Endothelial cell (in vitro differentiated cells): ENCODE measurements around the gene C19orf44. TPM values are rescaled to one million over a fixed set of nuclear protein-coding genes. Genes with fewer than 3 reads are reported as not detected.

Source experiments
- DNase-seq: peaks from one replicate; pipeline ENCODE4 v3.0.0; 2021; ENCODE audit warnings: low spot score
- H3K27ac Mint-ChIP-seq: one replicate; pipeline ENCODE4 v1.8.0; 2021; ENCODE audit warnings: mixed read lengths, inconsistent platforms; ENCODE audit not compliant: unreplicated experiment
- H3K27me3 Mint-ChIP-seq: one replicate; pipeline ENCODE4 v1.8.0; 2021; ENCODE audit warnings: mild to moderate bottlenecking, moderate library complexity, mixed read lengths, inconsistent platforms; ENCODE audit not compliant: unreplicated experiment
- H3K36me3 Mint-ChIP-seq: one replicate; pipeline ENCODE4 v1.8.0; 2021; ENCODE audit warnings: mild to moderate bottlenecking, low read depth, mixed read lengths, inconsistent platforms; ENCODE audit not compliant: unreplicated experiment
- H3K4me1 Mint-ChIP-seq: one replicate; pipeline ENCODE4 v1.8.0; 2021; ENCODE audit warnings: mild to moderate bottlenecking, mixed read lengths, inconsistent platforms; ENCODE audit not compliant: unreplicated experiment
- H3K4me3 Mint-ChIP-seq: one replicate; pipeline ENCODE4 v1.8.0; 2021; ENCODE audit warnings: mild to moderate bottlenecking, mixed read lengths, inconsistent platforms; ENCODE audit not compliant: unreplicated experiment
- H3K9me3 Mint-ChIP-seq: one replicate; pipeline ENCODE4 v1.8.0; 2021; ENCODE audit warnings: mixed read lengths, inconsistent platforms; ENCODE audit not compliant: unreplicated experiment
- CTCF ChIP-seq: fragments of 200-600 bp; sonication (generic); IDR thresholded peaks from one replicate; pipeline ENCODE4 v1.5.0; 2021; ENCODE audit warnings: antibody characterized with exemption; ENCODE audit not compliant: unreplicated experiment
- total RNA-seq: library from RNA; stranded (reverse); fragmentation: NEBNext Ultra II Directional; extraction: Animal tissue kit (Norgen Biotek cat#: 25700); gene quantifications from one replicate; pipeline ENCODE4 v1.2.1, GENCODE V29; 2021; ENCODE audit not compliant: unreplicated experiment

Gene C19orf44
- total RNA-seq, 1 donor from 2014 or later = 3.7 TPM

GRCh38 chr19:16559780-16560276 is 63.6 kb downstream of the C19orf44 start:
- no peaks in the 10 kb centered on the region for H3K9me3 Mint-ChIP-seq
- peaks cover 2% of the 10 kb centered on the region for H3K27me3 Mint-ChIP-seq
- H3K36me3 Mint-ChIP-seq = peaks cover 36% of the 10 kb centered on the region
- no peak for TF ChIP-seq CTCF
- no peak for DNase-seq
- no peaks in the 10 kb centered on the region for H3K4me1 Mint-ChIP-seq
- no peak overlapping the region for H3K4me3 Mint-ChIP-seq
- H3K27ac Mint-ChIP-seq = no peak overlapping the region

GRCh38 chr19:16561382-16561781 is 65.2 kb downstream of the C19orf44 start:
- Mint-ChIP-seq H3K9me3 (no peaks in the 10 kb centered on the region), H3K27me3 (peaks cover 2% of the 10 kb centered on the region), H3K36me3 (peaks cover 41% of the 10 kb centered on the region), H3K4me3 (no peak overlapping the region), H3K27ac (no peak overlapping the region), H3K4me1 (peaks cover 3% of the 10 kb centered on the region)
- DNase-seq = no peak
- TF ChIP-seq CTCF = no peak

- peaks cover 3% of the 10 kb centered on the region for H3K4me1 Mint-ChIP-seq
- TF ChIP-seq CTCF = no peak
- peaks cover 47% of the 10 kb centered on the region for H3K36me3 Mint-ChIP-seq
- DNase-seq = no peak
- H3K4me3 Mint-ChIP-seq = no peak overlapping the region
- H3K27me3 Mint-ChIP-seq = peaks cover 2% of the 10 kb centered on the region
- H3K9me3 Mint-ChIP-seq = no peaks in the 10 kb centered on the region
- H3K27ac Mint-ChIP-seq = no peak overlapping the region
These were observed 66.4 kb downstream of the C19orf44 start for GRCh38 chr19:16562608-16563025.

- H3K4me1 Mint-ChIP-seq = peaks cover 3% of the 10 kb centered on the region
- H3K4me3 Mint-ChIP-seq = peak overlapping the region; percentile 57
- H3K9me3 Mint-ChIP-seq = no peaks in the 10 kb centered on the region
- peak overlapping the region; percentile 59 for H3K27ac Mint-ChIP-seq
- peaks cover 44% of the 10 kb centered on the region for H3K36me3 Mint-ChIP-seq
- no peak for DNase-seq
- no peak for TF ChIP-seq CTCF
- peaks cover 7% of the 10 kb centered on the region for H3K27me3 Mint-ChIP-seq
These were observed 68.6 kb downstream of the C19orf44 start for GRCh38 chr19:16564842-16565241.

GRCh38 chr19:16566161-16566560 is 70.0 kb downstream of the C19orf44 start:
- no peak for TF ChIP-seq CTCF
- no peak overlapping the region for H3K4me3 Mint-ChIP-seq
- no peak for DNase-seq
- H3K27me3 Mint-ChIP-seq = peaks cover 7% of the 10 kb centered on the region
- H3K36me3 Mint-ChIP-seq = peaks cover 39% of the 10 kb centered on the region
- H3K4me1 Mint-ChIP-seq = peaks cover 6% of the 10 kb centered on the region
- no peaks in the 10 kb centered on the region for H3K9me3 Mint-ChIP-seq
- H3K27ac Mint-ChIP-seq = peak overlapping the region; percentile 77
